ENCODE data around the gene OR5B2. TPM values are rescaled to one million over a fixed set of nuclear protein-coding genes. Genes with fewer than 3 reads are reported as not detected.

The OR5B2 gene
- total RNA-seq, 1 experiment from 2014 or later = not detected

GRCh38 chr11:58444300-58444699, 16.4 kb upstream of the OR5B2 start:
- no peak overlapping the region for H3K4me3 ChIP-seq (ENCODE audit: low read length)
- CTCF ChIA-PET = no interaction called here
- H3K9ac ChIP-seq (ENCODE audit: low read length) = no peak overlapping the region
- no peaks in the 10 kb centered on the region for H3K4me1 ChIP-seq (ENCODE audit: insufficient read depth, low read length)
- H3K9me2 ChIP-seq (replicated peaks; ENCODE audit: low read length) = no peaks in the 10 kb centered on the region
- no peak for TF ChIP-seq EZH2phosphoT487 (IDR thresholded peaks at IDR 0.05; ENCODE audit: borderline replicate concordance, low read length)
- no peak for TF ChIP-seq CTCF (conservative IDR thresholded peaks at IDR 0.05; ENCODE audit: low read depth, low read length)
- no TSS peak for BruUV-seq (replicated peaks)
- H3K79me2 ChIP-seq (ENCODE audit: low read length) = no peaks in the 10 kb centered on the region
- ATAC-seq (no peak), DNase-seq (no peak)
- H3K36me3 ChIP-seq (ENCODE audit: low read depth, low read length) = no peaks in the 10 kb centered on the region
- H3K27me3 ChIP-seq (ENCODE audit: low read length) = no peaks in the 10 kb centered on the region
- no peaks in the 10 kb centered on the region for H3K9me3 ChIP-seq (ENCODE audit: low read length)
- no peak overlapping the region for H2AFZ ChIP-seq (ENCODE audit: low read length)
- H4K20me1 ChIP-seq (ENCODE audit: low read length) = no peaks in the 10 kb centered on the region
- H3K27ac ChIP-seq (ENCODE audit: low read length) = no peak overlapping the region
- H3K4me2 ChIP-seq (ENCODE audit: low read length) = no peak overlapping the region
- POLR2A ChIA-PET (ENCODE audit: unreplicated experiment) = no interaction called here
- no peaks in the 10 kb centered on the region for H3F3A ChIP-seq (ENCODE audit: low read length, unreplicated experiment)
- intact Hi-C loops (cut with micrococcal nuclease) = no loop called here

- no peak for ATAC-seq
- H2AFZ ChIP-seq (ENCODE audit: low read length) = no peak within 1 kb of the TSS
- no peak within 1 kb of the TSS for H3K27ac ChIP-seq (ENCODE audit: low read length)
- TF ChIP-seq CTCF (conservative IDR thresholded peaks at IDR 0.05; ENCODE audit: low read depth, low read length) (no peak), EZH2phosphoT487 (IDR thresholded peaks at IDR 0.05; ENCODE audit: borderline replicate concordance, low read length) (no peak), EZH2 (IDR thresholded peaks at IDR 0.05; ENCODE audit: low read length, unreplicated experiment) (no peak)
- H3K79me2 ChIP-seq (ENCODE audit: low read length) = no peaks in the 10 kb centered on the region
- no TSS peak for BruUV-seq (replicated peaks)
- ChIA-PET CTCF (no interaction called here), POLR2A (ENCODE audit: unreplicated experiment) (no interaction called here)
- DNase-seq = no peak
- H3K4me3 ChIP-seq (ENCODE audit: low read length) = no peak within 1 kb of the TSS
- H3K27me3 ChIP-seq (ENCODE audit: low read length) = no peaks in the 10 kb centered on the region
- no peak within 1 kb of the TSS for H3K9ac ChIP-seq (ENCODE audit: low read length)
- no peaks in the 10 kb centered on the region for H4K20me1 ChIP-seq (ENCODE audit: low read length)
- intact Hi-C loops (cut with micrococcal nuclease) = no loop called here
- H3K9me3 ChIP-seq (ENCODE audit: low read length) = 0 out of 2 replicates have a peak, but pooled peaks cover 1% of the 10 kb centered on the region
- H3F3A ChIP-seq (ENCODE audit: low read length, unreplicated experiment) = no peaks in the 10 kb centered on the region
- H3K36me3 ChIP-seq (ENCODE audit: low read depth, low read length) = no peaks in the 10 kb centered on the region
- no peaks in the 10 kb centered on the region for H3K9me2 ChIP-seq (replicated peaks; ENCODE audit: low read length)
- no peak within 1 kb of the TSS for H3K4me2 ChIP-seq (ENCODE audit: low read length)
- H3K4me1 ChIP-seq (ENCODE audit: insufficient read depth, low read length) = no peaks in the 10 kb centered on the region
Observed at GRCh38 chr11:58442136-58442535, 14.2 kb upstream of the OR5B2 start, which contains the start of gene OR5B12. Gene OR5B12, minus strand, starts transcription at chr11:58442236. Its CDS starts 2,085 bp downstream, at chr11:58440151.

- Histone ChIP-seq H3K27me3 (ENCODE audit: low read length) (no peaks in the 10 kb centered on the region), H3K9me3 (ENCODE audit: low read length) (0 out of 2 replicates have a peak, but pooled peaks cover 4% of the 10 kb centered on the region), H2AFZ (ENCODE audit: low read length) (no peak overlapping the region), H4K20me1 (ENCODE audit: low read length) (no peaks in the 10 kb centered on the region), H3K9me2 (replicated peaks; ENCODE audit: low read length) (no peaks in the 10 kb centered on the region), H3K36me3 (ENCODE audit: low read depth, low read length) (no peaks in the 10 kb centered on the region), H3F3A (ENCODE audit: low read length, unreplicated experiment) (no peaks in the 10 kb centered on the region), H3K4me2 (ENCODE audit: low read length) (no peak overlapping the region), H3K79me2 (ENCODE audit: low read length) (no peaks in the 10 kb centered on the region), H3K9ac (ENCODE audit: low read length) (no peak overlapping the region), H3K4me1 (ENCODE audit: insufficient read depth, low read length) (no peaks in the 10 kb centered on the region), H3K27ac (ENCODE audit: low read length) (no peak overlapping the region), H3K4me3 (ENCODE audit: low read length) (no peak overlapping the region)
- intact Hi-C loops (cut with micrococcal nuclease) = no loop called here
- TF ChIP-seq EZH2phosphoT487 (IDR thresholded peaks at IDR 0.05; ENCODE audit: borderline replicate concordance, low read length) (no peak), EZH2 (IDR thresholded peaks at IDR 0.05; ENCODE audit: low read length, unreplicated experiment) (no peak), CTCF (conservative IDR thresholded peaks at IDR 0.05; ENCODE audit: low read depth, low read length) (no peak)
- no peak for DNase-seq
- ChIA-PET POLR2A (ENCODE audit: unreplicated experiment) (no interaction called here), CTCF (no interaction called here)
- BruUV-seq (replicated peaks) = no TSS peak
- ATAC-seq = no peak
Observed at GRCh38 chr11:58438486-58438885, 10.6 kb upstream of the OR5B2 start.
